ENCODE results near the gene KRT79. TPM values are rescaled to one million over a fixed set of nuclear protein-coding genes. Genes with fewer than 3 reads are reported as not detected.

Gene KRT79
- total RNA-seq, 4 donors from 2014 or later: 1.8 TPM; not detected in 3

- Histone ChIP-seq H3K4me3 (peak overlapping the region in 3 of 4 donors; percentile 42 to 71 (median 50)), H3K27ac (peak overlapping the region; percentile 93 to 99 (median 97)), H3K27me3 (no peaks in the 10 kb centered on the region), H3K4me1 (peaks cover 78 to 98% (median 84%) of the 10 kb centered on the region in 3 donors), H3K9me3 (no peaks in the 10 kb centered on the region), H3K36me3 (no peaks in the 10 kb centered on the region)
- WGBS, 2 donors: 51 to 55% methylated on average over 4 of the region's 4 CpGs
- TF ChIP-seq POLR2A (IDR thresholded peaks at IDR 0.05): no peak
- TF ChIP-seq CTCF (IDR thresholded peaks at IDR 0.05): no peak
- intact Hi-C loops (cut with DNase I): loop anchor here (10.0 kb wide), 1 partner anchor 349 kb away; the partner anchor contains the start of gene KRT5
- no peak for DNase-seq
Measured at GRCh38 chr12:52873513-52873831, 39.4 kb upstream of the KRT79 start.

GRCh38 chr12:52872644-52873389, 38.7 kb upstream of the KRT79 start:
- H3K36me3 ChIP-seq: no peaks in the 10 kb centered on the region
- H3K27me3 ChIP-seq: no peaks in the 10 kb centered on the region
- intact Hi-C loops (cut with DNase I): loop anchor here (10.0 kb wide), 1 partner anchor 348 kb away; the partner anchor contains the start of gene KRT5
- H3K4me1 ChIP-seq: peaks cover 76 to 98% (median 84%) of the 10 kb centered on the region in 3 donors
- TF ChIP-seq CTCF (IDR thresholded peaks at IDR 0.05): no peak
- no peak for TF ChIP-seq POLR2A (IDR thresholded peaks at IDR 0.05)
- WGBS, 2 donors: 75 to 76% methylated on average over 7 to 11 of the region's 13 CpGs
- peak overlapping the region; percentile 93 to 99 (median 97) for H3K27ac ChIP-seq
- no peak overlapping the region for H3K4me3 ChIP-seq
- no peak for DNase-seq
- H3K9me3 ChIP-seq: no peaks in the 10 kb centered on the region

- H3K27ac ChIP-seq: peak overlapping the region; percentile 93 to 99 (median 97)
- DNase-seq: no peak
- H3K9me3 ChIP-seq: no peaks in the 10 kb centered on the region
- no peaks in the 10 kb centered on the region for H3K27me3 ChIP-seq
- H3K4me3 ChIP-seq: no peak overlapping the region
- WGBS, 2 donors: 17 to 29% methylated on average over 6 to 7 of the region's 9 CpGs
- TF ChIP-seq CTCF (IDR thresholded peaks at IDR 0.05): no peak
- peak in 1 of 4 donors; percentile 22 for TF ChIP-seq POLR2A (IDR thresholded peaks at IDR 0.05)
- peaks cover 69 to 98% (median 82%) of the 10 kb centered on the region in 3 donors for H3K4me1 ChIP-seq
- H3K36me3 ChIP-seq: no peaks in the 10 kb centered on the region
- intact Hi-C loops (cut with DNase I): loop anchor here (10.0 kb wide), 1 partner anchor 347 kb away; the partner anchor contains the start of gene KRT5
Measured at GRCh38 chr12:52871291-52872039, 37.4 kb upstream of the KRT79 start.

- 19 to 38% methylated on average over 4 to 5 of the region's 14 CpGs for WGBS, 2 donors
- Histone ChIP-seq H3K4me1 (peaks cover 62 to 99% (median 86%) of the 10 kb centered on the region in 3 donors), H3K27ac (peak overlapping the region; percentile 93 to 99 (median 97)), H3K36me3 (no peaks in the 10 kb centered on the region), H3K4me3 (peak overlapping the region in 2 of 4 donors; percentile 15 to 32), H3K9me3 (no peaks in the 10 kb centered on the region), H3K27me3 (no peaks in the 10 kb centered on the region)
- TF ChIP-seq CTCF (IDR thresholded peaks at IDR 0.05) (peak; percentile 56 to 94 (median 86)), POLR2A (IDR thresholded peaks at IDR 0.05) (peak in 1 of 4 donors; percentile 23)
- DNase-seq: no peak
- intact Hi-C loops (cut with DNase I): loop anchor here (10.0 kb wide), 1 partner anchor 346 kb away; the partner anchor contains the start of gene KRT5
Measured at GRCh38 chr12:52870361-52871290, 36.5 kb upstream of the KRT79 start.
